Hepatocyte (in vitro differentiated cells): ENCODE measurements around the gene ARHGAP15. TPM values are rescaled to one million over a fixed set of nuclear protein-coding genes. Genes with fewer than 3 reads are reported as not detected.

Experiments
- DNase-seq: peaks from one replicate; pipeline ENCODE4 v3.0.0-alpha.2; 2016; ENCODE audit warnings: low spot score
- H2AFZ ChIP-seq: fragments of 200-600 bp; sonication (generic); 2 replicates; pipeline ENCODE4 v1.6.0; 2016; ENCODE audit warnings: antibody characterized with exemption, mild to moderate bottlenecking
- H3K27ac ChIP-seq: fragments of 200-600 bp; sonication (generic); 2 replicates; pipeline ENCODE4 v1.5.1; 2016; ENCODE audit warnings: mild to moderate bottlenecking
- H3K27me3 ChIP-seq: fragments of 200-600 bp; sonication (generic); 2 replicates; pipeline ENCODE4 v1.6.1; 2016
- H3K36me3 ChIP-seq: fragments of 200-600 bp; sonication (generic); replicated peaks from 2 replicates; pipeline ENCODE4 v1.5.1; 2016; ENCODE audit warnings: low read depth; ENCODE audit not compliant: insufficient read depth
- H3K4me1 ChIP-seq: fragments of 200-600 bp; sonication (generic); 2 replicates; pipeline ENCODE4 v1.5.1; 2016; ENCODE audit warnings: mild to moderate bottlenecking, moderate library complexity; ENCODE audit not compliant: insufficient read depth
- H3K4me2 ChIP-seq: fragments of 200-600 bp; sonication (generic); 2 replicates; pipeline ENCODE4 v1.6.0; 2016
- H3K4me3 ChIP-seq: fragments of 200-600 bp; sonication (generic); 2 replicates; pipeline ENCODE4 v1.5.1; 2016; ENCODE audit warnings: mild to moderate bottlenecking
- H3K79me2 ChIP-seq: fragments of 200-600 bp; sonication (generic); 2 replicates; pipeline ENCODE4 v1.6.0; 2017; ENCODE audit warnings: mild to moderate bottlenecking
- H3K9me2 ChIP-seq: fragments of 200-600 bp; sonication (generic); replicated peaks from 2 replicates; pipeline ENCODE4 v1.6.0; 2017; ENCODE audit warnings: mild to moderate bottlenecking; ENCODE audit not compliant: insufficient read depth
- H3K9me3 ChIP-seq: fragments of 200-600 bp; sonication (generic); 2 replicates; pipeline ENCODE4 v1.5.1; 2016; ENCODE audit warnings: low read depth, mild to moderate bottlenecking
- H4K20me1 ChIP-seq: fragments of 200-600 bp; sonication (generic); 2 replicates; pipeline ENCODE4 v1.6.0; 2016; ENCODE audit warnings: mild to moderate bottlenecking; ENCODE audit not compliant: insufficient read depth, poor library complexity, severe bottlenecking
- CTCF ChIP-seq: fragments of 200-600 bp; sonication (generic); IDR thresholded peaks from 2 replicates; pipeline ENCODE4 v1.5.1; 2016; ENCODE audit warnings: antibody characterized with exemption, mild to moderate bottlenecking; ENCODE audit not compliant: poor library complexity
- EZH2 ChIP-seq: fragments of 200-600 bp; sonication (generic); IDR thresholded peaks from 2 replicates; pipeline ENCODE4 v1.6.1; 2016; ENCODE audit warnings: antibody characterized with exemption, mild to moderate bottlenecking, borderline replicate concordance
- EZH2phosphoT487 ChIP-seq: fragments of 200-600 bp; sonication (generic); IDR thresholded peaks from one replicate; pipeline ENCODE4 v1.6.1; 2018; ENCODE audit warnings: antibody characterized with exemption, mild to moderate bottlenecking, low read depth, moderate library complexity; ENCODE audit not compliant: unreplicated experiment, severe bottlenecking
- WGBS: methylation state at CpG from one replicate; pipeline ENCODE4 v1.1.6; 2016; ENCODE audit warnings: low lambda C conversion rate; ENCODE audit errors: missing lambda C conversion rate; 5-methylcytosine and 5-hydroxymethylcytosine counted together
- polyA plus RNA-seq: library from polyadenylated mRNA; unstranded; fragments of >200 nt; fragmentation: Nextera tagmentation; extraction: Ambion mirVana; gene quantifications from 2 replicates; pipeline ENCODE4 v1.2.1, GENCODE V29; 2016
- total RNA-seq: library from RNA; depleted of rRNA; stranded (reverse); fragments of >200 nt; gene quantifications from 2 replicates; pipeline ENCODE4 v1.2.3, GENCODE V29; 2014

The ARHGAP15 gene
- total and polyA plus RNA-seq, 2 experiments from 2014 or later = 0.17 TPM; not detected in 1

DNA sequence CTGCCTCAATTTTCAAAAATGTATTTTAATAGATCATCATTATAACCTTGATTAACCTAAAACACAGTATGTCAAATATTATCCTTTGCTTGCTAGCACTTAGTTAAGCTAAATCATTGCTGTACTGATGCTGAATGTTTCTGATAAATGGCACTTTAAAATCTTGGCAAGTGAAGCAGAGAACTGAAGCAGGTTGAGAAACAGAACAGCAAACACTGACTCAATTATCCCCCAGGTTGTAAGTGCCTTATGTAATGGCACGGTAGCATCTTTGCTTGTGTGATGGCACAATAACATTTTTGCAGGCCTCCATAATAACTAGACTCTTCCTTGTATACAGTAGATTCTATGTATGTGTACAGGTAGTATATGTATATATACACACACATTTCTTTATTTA lies 33.8 kb downstream of the ARHGAP15 start:
- Histone ChIP-seq H3K36me3 (no peaks in the 10 kb centered on the region), H3K4me2 (no peak overlapping the region), H4K20me1 (no peaks in the 10 kb centered on the region), H3K27ac (no peak overlapping the region), H2AFZ (no peak overlapping the region), H3K4me3 (no peak overlapping the region), H3K4me1 (no peaks in the 10 kb centered on the region), H3K79me2 (no peaks in the 10 kb centered on the region), H3K9me3 (no peaks in the 10 kb centered on the region), H3K9me2 (no peaks in the 10 kb centered on the region), H3K27me3 (no peaks in the 10 kb centered on the region)
- TF ChIP-seq EZH2 (no peak), EZH2phosphoT487 (no peak), CTCF (no peak)
- 76% methylated on average over 1 of the region's 1 CpG for WGBS
- DNase-seq = no peak

DNA sequence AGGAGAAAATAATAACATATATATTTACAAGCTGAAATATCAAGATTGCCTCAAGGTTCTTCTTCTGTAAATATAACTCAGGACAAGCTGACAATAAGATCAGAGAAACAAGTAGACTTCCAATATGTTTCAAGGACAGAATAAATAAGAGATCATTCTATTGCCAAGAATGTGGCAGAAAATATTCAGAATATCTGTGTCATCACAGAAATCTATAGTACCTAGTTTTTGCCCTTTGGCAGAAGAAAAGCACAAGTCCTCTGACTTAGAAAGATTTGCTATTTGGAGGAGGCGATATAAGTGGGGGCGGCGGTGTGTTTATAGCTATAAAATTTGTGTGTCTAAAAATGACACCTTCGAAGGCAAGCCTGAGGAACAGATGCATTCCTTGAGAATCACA lies 34.3 kb downstream of the ARHGAP15 start:
- H3K79me2 ChIP-seq = no peaks in the 10 kb centered on the region
- H3K4me3 ChIP-seq = no peak overlapping the region
- 82% methylated on average over 4 of the region's 4 CpGs for WGBS
- H2AFZ ChIP-seq = no peak overlapping the region
- no peaks in the 10 kb centered on the region for H3K9me3 ChIP-seq
- H4K20me1 ChIP-seq = no peaks in the 10 kb centered on the region
- H3K4me2 ChIP-seq = no peak overlapping the region
- no peaks in the 10 kb centered on the region for H3K4me1 ChIP-seq
- H3K9me2 ChIP-seq = no peaks in the 10 kb centered on the region
- H3K36me3 ChIP-seq = no peaks in the 10 kb centered on the region
- no peak for TF ChIP-seq EZH2phosphoT487
- no peak for TF ChIP-seq EZH2
- no peak for TF ChIP-seq CTCF
- no peak for DNase-seq
- H3K27ac ChIP-seq = no peak overlapping the region
- no peaks in the 10 kb centered on the region for H3K27me3 ChIP-seq

GRCh38 chr2:143165291-143165690 lies 36.1 kb downstream of the ARHGAP15 start:
- Histone ChIP-seq H3K9me2 (no peaks in the 10 kb centered on the region), H4K20me1 (no peaks in the 10 kb centered on the region), H3K4me2 (no peak overlapping the region), H3K36me3 (no peaks in the 10 kb centered on the region), H3K79me2 (no peaks in the 10 kb centered on the region), H3K27ac (no peak overlapping the region), H2AFZ (no peak overlapping the region), H3K27me3 (no peaks in the 10 kb centered on the region), H3K4me1 (no peaks in the 10 kb centered on the region), H3K9me3 (no peaks in the 10 kb centered on the region), H3K4me3 (no peak overlapping the region)
- TF ChIP-seq EZH2phosphoT487 (no peak), EZH2 (no peak), CTCF (no peak)
- DNase-seq = no peak
- whole genome bisulfite sequencing = 63% methylated on average over 1 of the region's 1 CpG

GRCh38 chr2:143169105-143169504 lies 39.9 kb downstream of the ARHGAP15 start:
- 92% methylated on average over 1 of the region's 1 CpG for WGBS
- Histone ChIP-seq H3K9me3 (no peaks in the 10 kb centered on the region), H3K27me3 (no peaks in the 10 kb centered on the region), H3K9me2 (no peaks in the 10 kb centered on the region), H3K4me2 (no peak overlapping the region), H3K79me2 (no peaks in the 10 kb centered on the region), H3K36me3 (no peaks in the 10 kb centered on the region), H2AFZ (no peak overlapping the region), H3K4me3 (no peak overlapping the region), H3K4me1 (no peaks in the 10 kb centered on the region), H4K20me1 (no peaks in the 10 kb centered on the region), H3K27ac (no peak overlapping the region)
- DNase-seq = no peak
- TF ChIP-seq EZH2 = no peak
- TF ChIP-seq CTCF = no peak
- no peak for TF ChIP-seq EZH2phosphoT487
